ENCODE results near the gene CYP4F22. TPM values are rescaled to one million over a fixed set of nuclear protein-coding genes. Genes with fewer than 3 reads are reported as not detected.
A peak's percentile ranks its signal among the peaks of the same experiment; 100 is the strongest.

The CYP4F22 gene
- total and polyA plus RNA-seq, 2 donors from 2014 or later, result 0.09 TPM; not detected in 1

DNA sequence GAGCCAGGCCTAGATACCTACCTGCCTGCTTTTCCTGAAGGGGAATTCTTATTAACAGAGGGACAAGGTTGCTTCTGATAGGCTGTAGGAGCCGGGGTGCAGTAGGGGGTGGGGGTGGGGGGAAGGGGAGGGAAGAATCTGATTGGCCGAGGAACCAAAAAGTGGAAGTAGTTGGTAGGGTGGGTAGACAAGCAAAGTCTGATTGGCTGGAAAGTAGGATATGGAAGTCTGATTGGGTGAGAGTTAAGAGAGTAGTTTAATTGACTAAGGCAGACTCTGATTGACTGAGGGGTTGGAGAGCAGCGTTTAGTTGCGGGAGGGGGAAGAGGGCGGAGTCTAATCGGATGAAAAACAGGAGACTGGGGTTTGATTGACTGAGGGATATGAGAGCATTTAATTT is 9.4 kb upstream of the CYP4F22 start:
- FAIRE-seq (no peak), DNase-seq (no peak)
- Histone ChIP-seq H3K4me1 (ENCODE audit: control insufficient read depth in 2 of 3, insufficient read depth in 2 of 3, low read depth in 1 of 3, low read length in 3 of 3) (no peaks in the 10 kb centered on the region), H3K9ac (ENCODE audit: low read length in 3 of 3) (no peak overlapping the region), H3K36me3 (ENCODE audit: control insufficient read depth in 2 of 3, insufficient read depth in 3 of 3, low read length in 3 of 3) (no peaks in the 10 kb centered on the region), H3K27ac (ENCODE audit: low read depth in 2 of 2, low read length in 2 of 2) (no peak overlapping the region), H3K4me3 (ENCODE audit: low read length in 3 of 3) (no peak overlapping the region), H3K27me3 (ENCODE audit: control insufficient read depth, insufficient read depth, low read length) (no peaks in the 10 kb centered on the region), H3K9me3 (ENCODE audit: control insufficient read depth in 2 of 3, insufficient read depth in 1 of 3, low read length in 3 of 3) (no peaks in the 10 kb centered on the region)
- TF ChIP-seq, protein P1, sequence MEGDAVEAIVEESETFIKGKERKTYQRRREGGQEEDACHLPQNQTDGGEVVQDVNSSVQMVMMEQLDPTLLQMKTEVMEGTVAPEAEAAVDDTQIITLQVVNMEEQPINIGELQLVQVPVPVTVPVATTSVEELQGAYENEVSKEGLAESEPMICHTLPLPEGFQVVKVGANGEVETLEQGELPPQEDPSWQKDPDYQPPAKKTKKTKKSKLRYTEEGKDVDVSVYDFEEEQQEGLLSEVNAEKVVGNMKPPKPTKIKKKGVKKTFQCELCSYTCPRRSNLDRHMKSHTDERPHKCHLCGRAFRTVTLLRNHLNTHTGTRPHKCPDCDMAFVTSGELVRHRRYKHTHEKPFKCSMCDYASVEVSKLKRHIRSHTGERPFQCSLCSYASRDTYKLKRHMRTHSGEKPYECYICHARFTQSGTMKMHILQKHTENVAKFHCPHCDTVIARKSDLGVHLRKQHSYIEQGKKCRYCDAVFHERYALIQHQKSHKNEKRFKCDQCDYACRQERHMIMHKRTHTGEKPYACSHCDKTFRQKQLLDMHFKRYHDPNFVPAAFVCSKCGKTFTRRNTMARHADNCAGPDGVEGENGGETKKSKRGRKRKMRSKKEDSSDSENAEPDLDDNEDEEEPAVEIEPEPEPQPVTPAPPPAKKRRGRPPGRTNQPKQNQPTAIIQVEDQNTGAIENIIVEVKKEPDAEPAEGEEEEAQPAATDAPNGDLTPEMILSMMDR (IDR thresholded peaks at IDR 0.05; ENCODE audit: borderline replicate concordance, extremely low read depth, insufficient read depth), result no peak
- intact Hi-C loops (cut with DNase I), result no loop called here

DNA sequence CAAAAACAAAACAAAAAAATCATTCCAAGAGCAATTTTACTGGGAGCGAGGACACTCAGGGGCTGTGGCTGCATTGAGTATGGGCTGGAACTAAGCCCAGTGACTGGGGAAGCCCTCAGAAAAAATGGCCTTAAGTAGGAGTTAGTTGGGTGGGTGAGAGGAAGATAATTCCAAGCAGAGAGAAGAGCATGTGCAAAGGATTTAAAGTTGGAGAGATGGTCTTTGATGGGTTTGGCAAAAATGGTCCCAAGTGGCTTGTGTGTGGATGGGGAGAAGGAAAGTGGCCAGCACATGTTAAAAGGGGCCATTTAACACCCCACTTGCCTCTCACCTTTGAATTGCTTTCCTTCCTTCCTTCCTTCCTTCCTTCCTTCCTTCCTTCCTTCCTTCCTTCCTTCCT is 6.7 kb upstream of the CYP4F22 start:
- TF ChIP-seq, protein P1 (IDR thresholded peaks at IDR 0.05; ENCODE audit: borderline replicate concordance, extremely low read depth, insufficient read depth), result no peak
- intact Hi-C loops (cut with DNase I), result no loop called here
- H3K4me3 ChIP-seq (ENCODE audit: low read length in 3 of 3), result no peak overlapping the region
- no peaks in the 10 kb centered on the region for H3K27me3 ChIP-seq (ENCODE audit: control insufficient read depth, insufficient read depth, low read length)
- no peaks in the 10 kb centered on the region for H3K4me1 ChIP-seq (ENCODE audit: control insufficient read depth in 2 of 3, insufficient read depth in 2 of 3, low read depth in 1 of 3, low read length in 3 of 3)
- H3K9ac ChIP-seq (ENCODE audit: low read length in 3 of 3), result no peak overlapping the region
- H3K9me3 ChIP-seq (ENCODE audit: control insufficient read depth in 2 of 3, insufficient read depth in 1 of 3, low read length in 3 of 3), result no peaks in the 10 kb centered on the region
- no peak overlapping the region for H3K27ac ChIP-seq (ENCODE audit: low read depth in 2 of 2, low read length in 2 of 2)
- H3K36me3 ChIP-seq (ENCODE audit: control insufficient read depth in 2 of 3, insufficient read depth in 3 of 3, low read length in 3 of 3), result no peaks in the 10 kb centered on the region
- DNase-seq (peak in 1 of 5 donors; percentile 0), FAIRE-seq (no peak)

DNA sequence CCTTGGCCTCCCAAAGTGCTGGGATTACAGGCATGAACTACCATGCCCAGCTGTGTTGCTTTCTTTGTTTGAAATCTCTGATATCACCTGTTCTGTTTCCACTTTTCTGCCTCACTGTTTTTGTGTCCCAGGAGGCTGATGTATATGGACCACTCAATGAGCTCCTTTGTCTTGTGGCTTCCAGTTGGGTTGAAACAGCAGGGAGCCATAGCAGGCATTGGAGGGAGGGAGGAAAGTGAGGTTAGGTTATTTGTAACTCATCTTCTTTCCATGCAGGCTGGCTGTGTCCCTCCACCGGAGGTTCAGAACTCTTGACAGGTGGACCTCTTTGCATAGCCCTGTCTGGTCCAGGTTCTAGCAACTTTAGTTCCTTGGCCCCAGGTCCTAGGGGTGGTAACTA is 6.1 kb upstream of the CYP4F22 start:
- Histone ChIP-seq H3K4me1 (ENCODE audit: control insufficient read depth in 2 of 3, insufficient read depth in 2 of 3, low read depth in 1 of 3, low read length in 3 of 3) (no peaks in the 10 kb centered on the region), H3K9ac (ENCODE audit: low read length in 3 of 3) (no peak overlapping the region), H3K4me3 (ENCODE audit: low read length in 3 of 3) (no peak overlapping the region), H3K36me3 (ENCODE audit: control insufficient read depth in 2 of 3, insufficient read depth in 3 of 3, low read length in 3 of 3) (no peaks in the 10 kb centered on the region), H3K9me3 (ENCODE audit: control insufficient read depth in 2 of 3, insufficient read depth in 1 of 3, low read length in 3 of 3) (no peaks in the 10 kb centered on the region), H3K27ac (ENCODE audit: low read depth in 2 of 2, low read length in 2 of 2) (no peak overlapping the region), H3K27me3 (ENCODE audit: control insufficient read depth, insufficient read depth, low read length) (no peaks in the 10 kb centered on the region)
- DNase-seq (peak in 1 of 5 donors; percentile 1), FAIRE-seq (no peak)
- TF ChIP-seq, protein P1 (IDR thresholded peaks at IDR 0.05; ENCODE audit: borderline replicate concordance, extremely low read depth, insufficient read depth), result no peak
- intact Hi-C loops (cut with DNase I), result no loop called here

DNA sequence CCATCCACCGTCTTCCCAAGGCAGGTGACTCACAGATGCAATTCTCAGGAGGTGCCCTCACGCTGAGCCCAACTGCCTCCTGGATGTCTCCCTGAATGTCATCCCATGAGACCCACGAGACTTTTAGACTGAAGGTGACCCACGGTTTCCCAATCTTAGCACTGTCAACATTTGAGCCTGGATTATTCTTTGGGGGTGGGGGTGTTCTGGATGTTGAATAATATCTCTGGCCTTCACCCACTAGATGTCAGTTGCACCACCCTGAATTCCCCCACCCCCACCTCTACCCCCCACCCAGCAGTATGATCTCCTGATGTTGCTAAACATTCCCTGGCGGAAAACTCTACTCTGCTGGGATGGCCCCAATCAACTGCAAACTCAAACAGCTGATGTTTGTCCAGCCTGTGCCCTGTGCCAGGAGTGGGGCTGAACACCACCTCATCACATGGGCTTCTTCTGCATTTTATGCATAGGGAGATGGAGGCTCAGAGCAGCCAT is 2.2 kb upstream of the CYP4F22 start:
- Histone ChIP-seq H3K9me3 (ENCODE audit: control insufficient read depth in 2 of 3, insufficient read depth in 1 of 3, low read length in 3 of 3) (no peaks in the 10 kb centered on the region), H3K36me3 (ENCODE audit: control insufficient read depth in 2 of 3, insufficient read depth in 3 of 3, low read length in 3 of 3) (no peaks in the 10 kb centered on the region), H3K27me3 (ENCODE audit: control insufficient read depth, insufficient read depth, low read length) (peaks cover 9% of the 10 kb centered on the region), H3K27ac (ENCODE audit: low read depth in 2 of 2, low read length in 2 of 2) (no peak overlapping the region), H3K9ac (ENCODE audit: low read length in 3 of 3) (no peak overlapping the region), H3K4me1 (ENCODE audit: control insufficient read depth in 2 of 3, insufficient read depth in 2 of 3, low read depth in 1 of 3, low read length in 3 of 3) (no peaks in the 10 kb centered on the region), H3K4me3 (ENCODE audit: low read length in 3 of 3) (no peak overlapping the region)
- intact Hi-C loops (cut with DNase I), result no loop called here
- TF ChIP-seq, protein P1 (IDR thresholded peaks at IDR 0.05; ENCODE audit: borderline replicate concordance, extremely low read depth, insufficient read depth), result no peak
- FAIRE-seq (no peak), DNase-seq (peak in 1 of 5 donors; percentile 3)
